Measurements from ENCODE around the gene PIP4P1.

DNA sequence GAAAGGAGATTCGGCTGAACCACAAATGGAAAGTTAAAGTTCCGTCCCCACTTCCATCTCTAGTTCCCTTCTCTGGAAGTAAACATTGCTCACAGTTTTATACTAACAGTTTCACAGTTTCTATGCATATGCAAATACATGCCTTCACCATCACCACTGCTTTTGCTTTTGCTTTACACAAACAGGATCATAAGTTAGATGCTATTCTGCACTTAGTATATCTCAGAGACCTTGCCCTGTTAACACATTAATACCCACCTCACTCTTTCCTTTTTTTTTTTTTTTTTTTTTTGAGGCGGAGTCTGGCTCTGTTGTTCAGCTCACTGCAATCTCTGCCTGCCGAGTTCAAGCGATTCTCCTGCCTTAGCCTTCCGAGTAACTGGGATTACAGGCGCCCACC, 48.8 kb downstream of the PIP4P1 start:
- TF ChIP-seq POLR2A (IDR thresholded peaks at IDR 0.05): no peak
- TF ChIP-seq CTCF (IDR thresholded peaks at IDR 0.05): no peak

Data from uterus (tissue), 2 donors.